Activated gamma-delta T cell treated with anti-CD3 and anti-CD28 coated beads, Interleukin-2, amount 50 U/mL, for 16 hours (primary cell): ENCODE results near the gene POTEE.
"Not testable (repeated sequence)": the region's sequence is repeated elsewhere in the genome, so short reads cannot be mapped to it uniquely, and the experiment has no call there.

Experiments used
- DNase-seq: peaks from one replicate; pipeline ENCODE4 v3.0.0-alpha.2; 2020; ENCODE audit warnings: low read depth

The POTEE gene

DNA sequence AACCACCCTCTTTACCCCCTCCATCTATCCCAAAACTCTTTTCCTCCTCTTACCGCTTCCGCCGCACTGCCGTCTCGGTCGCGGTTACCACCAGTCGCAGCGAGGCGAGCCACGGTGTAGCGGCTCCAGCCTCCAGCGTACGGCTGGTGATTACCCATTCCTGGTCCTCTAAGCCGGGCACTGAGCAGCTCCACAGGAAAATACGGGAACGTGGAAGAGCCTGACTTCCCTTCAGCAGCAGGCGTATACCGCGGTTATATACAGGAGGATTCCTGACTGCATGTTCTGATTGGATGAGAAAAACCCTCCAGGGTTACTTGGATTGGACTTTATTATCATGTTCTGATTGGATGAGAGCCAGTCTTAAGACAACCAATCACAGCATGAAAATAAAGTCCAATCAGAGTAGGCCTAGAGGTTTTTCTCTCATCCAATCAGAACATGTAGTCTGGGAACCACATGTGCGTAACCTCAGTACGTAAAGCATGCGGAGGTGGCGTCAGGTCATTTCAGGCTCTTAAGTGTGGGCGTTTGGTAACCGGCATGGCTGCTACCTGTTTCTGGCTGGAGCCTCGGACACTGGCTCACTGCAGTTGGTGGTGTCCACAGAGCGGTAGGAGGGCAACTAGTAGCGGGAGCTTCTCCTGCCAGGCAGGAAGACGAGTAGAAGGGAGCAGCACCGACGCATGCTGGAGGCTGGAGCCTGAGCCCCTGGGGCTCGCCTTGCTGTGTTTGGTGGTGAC lies at the start of gene POTEE:
POTEE (plus strand) TSS at position 507 of the 743 bp plus-strand sequence. CDS start 8,867 bp downstream, outside the sequence.
- not testable (repeated sequence) for DNase-seq

GRCh38 chr2:131165562-131165961 lies 43.8 kb upstream of the POTEE start:
- DNase-seq: not testable (repeated sequence)

DNA sequence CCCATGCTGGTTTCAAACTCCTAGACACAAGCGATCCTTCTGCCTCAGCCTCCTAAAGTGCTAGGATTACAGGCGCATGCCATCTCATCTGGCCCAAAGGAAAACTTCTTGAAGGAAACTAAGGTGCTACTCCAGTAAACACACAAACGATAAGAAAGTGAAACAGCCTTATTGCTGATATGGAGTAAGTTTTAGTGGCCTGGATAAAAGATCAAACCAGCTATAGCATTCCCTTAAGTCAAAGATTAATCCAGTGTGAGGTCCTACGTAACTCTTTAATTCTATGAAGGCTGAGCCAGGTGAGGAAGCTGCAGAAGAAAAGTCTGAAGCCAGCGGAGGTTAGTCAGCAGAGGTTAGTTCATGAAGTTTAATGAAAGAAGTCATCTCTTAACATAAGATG lies 40.8 kb upstream of the POTEE start:
- DNase-seq: no peak

DNA sequence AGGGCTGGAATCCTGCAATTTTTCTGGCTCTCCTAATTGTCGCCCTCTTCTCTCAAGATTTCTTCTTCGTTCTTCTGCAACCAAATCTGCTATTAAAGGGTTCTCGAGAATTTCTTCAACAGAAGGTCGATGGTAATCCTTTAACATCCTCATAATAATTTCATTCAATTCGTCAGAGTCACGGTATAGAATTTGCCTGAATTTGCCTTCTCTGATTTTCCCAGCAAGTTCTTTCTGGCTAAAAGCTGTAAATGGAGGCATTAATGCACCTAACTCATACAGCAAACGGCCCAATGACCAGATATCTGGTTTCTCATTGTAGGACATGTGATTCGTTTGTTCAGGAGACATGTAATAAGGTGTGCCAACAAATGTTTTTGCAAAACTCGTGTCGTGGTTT lies 31.3 kb upstream of the POTEE start:
- not testable (repeated sequence) for DNase-seq

GRCh38 chr2:131178721-131179418 lies 30.5 kb upstream of the POTEE start:
- DNase-seq: not testable (repeated sequence)

DNA sequence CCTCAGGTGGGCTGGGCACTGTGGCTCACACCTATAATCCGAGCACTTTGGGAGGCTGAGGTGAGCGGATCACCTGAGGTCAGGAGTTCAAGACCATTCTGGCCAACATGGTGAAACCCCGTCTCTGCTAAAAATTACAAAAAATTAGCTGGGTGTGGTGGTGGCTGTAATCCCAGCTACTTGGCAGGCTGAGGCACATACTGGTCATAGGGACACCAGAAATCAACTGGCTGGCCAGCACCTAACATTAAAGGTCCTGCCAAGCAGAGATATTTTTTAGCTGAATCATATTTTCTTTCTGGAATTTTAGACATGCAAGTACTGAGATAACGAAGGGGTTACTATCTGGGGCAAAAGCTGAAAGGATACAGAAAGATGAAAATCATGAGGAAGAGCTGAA lies 27.9 kb upstream of the POTEE start:
- not testable (repeated sequence) for DNase-seq

GRCh38 chr2:131193421-131193820 lies 15.9 kb upstream of the POTEE start:
- not testable (repeated sequence) for DNase-seq

DNA sequence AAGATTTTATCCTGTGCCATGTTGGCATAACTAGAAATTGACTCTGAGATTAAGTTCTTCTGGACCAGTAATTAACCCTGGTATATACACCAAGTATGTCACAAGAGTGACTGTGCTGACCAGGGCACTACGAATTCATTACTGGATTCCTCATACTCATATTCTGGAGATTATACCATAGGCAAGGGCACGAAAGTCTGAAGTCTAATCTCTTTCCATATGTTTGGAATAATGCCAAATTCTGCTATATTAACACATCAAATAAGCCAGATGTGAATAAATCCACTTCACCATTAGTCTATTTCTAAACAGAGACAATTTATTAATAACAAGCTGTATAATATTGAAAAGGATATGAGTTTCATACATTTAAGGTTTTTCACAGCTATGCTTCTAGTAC lies 13.2 kb upstream of the POTEE start:
- not testable (repeated sequence) for DNase-seq

GRCh38 chr2:131201098-131201497 lies 8.2 kb upstream of the POTEE start:
- no peak for DNase-seq

DNA sequence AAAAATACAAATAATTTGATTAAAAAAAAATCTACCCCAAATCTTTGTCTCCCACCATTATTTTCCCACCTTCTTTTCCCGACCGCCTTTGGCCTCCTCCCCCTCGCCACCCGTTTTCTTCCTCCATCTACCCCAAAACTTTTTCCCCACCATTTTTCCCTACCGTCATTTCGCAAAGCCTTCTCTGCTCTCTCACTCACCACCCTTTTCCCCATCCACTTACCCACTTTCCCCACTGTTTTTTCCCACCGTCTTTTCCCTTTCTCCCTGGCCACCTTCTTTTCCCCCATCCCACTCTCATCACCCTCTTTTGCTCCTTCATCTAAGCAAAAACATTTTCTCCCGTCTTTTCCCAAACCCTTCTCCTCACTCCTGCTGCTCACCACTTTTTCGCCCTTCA lies 1.5 kb upstream of the POTEE start:
- DNase-seq: not testable (repeated sequence)

- DNase-seq: not testable (repeated sequence)
Measured at GRCh38 chr2:131209773-131210104, 403 bp downstream of the POTEE start.

DNA sequence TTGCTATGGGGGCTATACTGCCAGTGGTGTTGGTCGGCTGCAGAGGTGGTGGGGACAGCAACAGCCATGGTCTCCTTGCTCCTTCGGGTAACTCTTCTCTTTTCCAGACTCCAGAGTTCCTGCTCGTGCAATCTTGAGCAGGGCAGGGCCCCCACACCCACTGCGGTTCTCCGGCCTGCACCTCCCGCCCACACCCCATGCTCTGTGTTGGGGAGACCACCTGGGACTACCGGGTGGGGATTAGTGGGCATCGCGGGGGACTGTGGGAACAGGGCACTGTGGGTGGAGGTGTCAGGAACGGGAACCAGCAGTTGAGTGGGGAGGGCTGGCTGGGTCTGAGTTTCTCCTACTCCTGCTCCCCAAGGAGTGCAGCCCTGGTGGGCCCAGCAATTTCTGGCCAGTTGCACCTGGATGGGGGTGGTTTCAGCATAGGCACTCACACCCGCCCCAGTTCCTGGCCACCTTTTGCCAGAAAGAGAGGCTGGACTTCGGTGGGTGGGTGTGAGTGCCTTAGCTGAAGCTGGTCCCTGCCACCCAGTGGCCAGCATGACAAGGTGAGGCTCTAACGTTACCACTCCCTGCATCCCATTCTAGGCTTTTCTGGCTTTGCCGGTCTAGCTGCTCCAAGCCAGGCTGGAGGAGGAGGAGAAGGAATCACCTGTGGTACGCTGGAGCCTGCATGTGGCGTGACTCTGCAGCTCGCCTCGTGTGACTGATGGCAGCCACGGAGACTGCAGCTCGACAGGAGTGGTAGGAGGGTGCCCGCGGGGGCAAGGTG lies 1.3 kb downstream of the POTEE start:
- DNase-seq: not testable (repeated sequence)

DNA sequence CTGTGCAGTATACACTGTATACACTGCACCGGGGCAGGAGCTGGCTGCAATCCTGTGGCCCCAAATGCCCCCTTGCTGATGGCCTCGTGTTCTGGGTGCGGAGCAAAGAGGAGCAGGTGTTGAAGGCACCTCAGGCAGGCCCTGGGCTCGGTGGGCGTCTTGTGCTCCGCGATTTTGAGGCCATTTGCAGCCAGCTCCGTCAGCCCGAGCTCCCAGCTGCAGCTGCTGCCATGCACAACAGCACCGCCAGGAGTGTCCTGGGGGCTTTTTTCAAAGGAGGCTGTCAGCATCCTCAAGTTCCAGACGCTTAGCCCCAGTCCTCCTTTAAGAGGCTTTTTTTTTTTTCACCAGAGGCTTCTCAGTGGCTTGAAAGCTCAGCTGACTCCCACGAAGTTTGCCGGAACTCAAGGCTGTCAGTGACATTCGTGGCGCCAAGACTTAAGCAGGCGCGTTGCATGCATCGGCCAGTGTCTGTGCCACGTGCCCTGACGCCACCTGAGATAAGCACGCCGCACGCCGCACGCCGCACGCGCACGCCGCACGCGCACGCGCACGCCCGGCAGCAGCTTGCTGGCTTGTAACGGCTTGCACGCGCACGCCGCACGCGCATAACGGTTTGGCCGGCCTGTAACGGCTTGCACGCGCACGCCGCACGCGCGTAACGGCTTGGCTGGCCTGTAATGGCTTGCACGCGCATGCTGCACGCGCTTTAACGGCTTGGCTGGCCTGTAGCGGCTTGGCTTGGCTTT lies 8.1 kb downstream of the POTEE start:
- DNase-seq: not testable (repeated sequence)

- not testable (repeated sequence) for DNase-seq
Measured at GRCh38 chr2:131235543-131236449, 26.5 kb downstream of the POTEE start.
